Measurements from ENCODE around the gene NIPAL4. TPM values are rescaled to one million over a fixed set of nuclear protein-coding genes. Genes with fewer than 3 reads are reported as not detected.
"Not testable (repeated sequence)": the region's sequence is repeated elsewhere in the genome, so short reads cannot be mapped to it uniquely, and the experiment has no call there.

Gene NIPAL4
- total RNA-seq, 2 experiments from 2014 or later = 10.1 TPM

DNA sequence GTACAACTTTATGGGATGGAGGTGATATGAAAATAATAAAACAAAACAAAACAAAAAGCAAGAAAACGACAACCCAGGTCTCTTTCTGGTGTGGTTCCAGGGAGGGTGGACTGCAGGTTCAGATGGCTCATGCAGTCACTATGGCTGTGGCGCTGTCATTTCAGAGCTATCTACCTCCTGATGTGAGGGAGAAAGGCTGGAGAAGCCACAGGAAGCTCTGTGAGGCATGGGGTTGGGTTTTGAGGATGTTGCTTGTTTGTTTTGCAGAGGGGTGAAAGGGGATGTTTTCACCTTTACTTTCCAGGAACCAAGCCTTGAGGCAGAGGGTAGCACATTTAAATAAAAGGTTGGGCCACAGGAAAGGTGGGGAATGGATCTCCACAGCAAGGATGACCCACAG, 18.7 kb downstream of the NIPAL4 start:
- intact Hi-C loops (cut with micrococcal nuclease) = no loop called here
- peaks cover 2% of the 10 kb centered on the region for H3K9me3 Mint-ChIP-seq
- H3K27ac Mint-ChIP-seq = no peak overlapping the region
- DNase-seq = no peak
- H3K27me3 Mint-ChIP-seq (ENCODE audit: low read depth) = no peaks in the 10 kb centered on the region
- H3K36me3 Mint-ChIP-seq (ENCODE audit: low read depth) = peaks cover 6% of the 10 kb centered on the region
- CTCF ChIA-PET = interaction anchor here (1.0 to 2.1 kb wide), 3 partner anchors 11 to 151 kb away, joined by 3 to 11 read pairs (median 8); no protein-coding TSS in a partner anchor
- no peaks in the 10 kb centered on the region for H3K4me1 Mint-ChIP-seq (ENCODE audit: low read depth)
- H3K4me3 Mint-ChIP-seq = no peak overlapping the region

- H3K4me1 Mint-ChIP-seq (ENCODE audit: low read depth) = no peaks in the 10 kb centered on the region
- DNase-seq = no peak
- peaks cover 2% of the 10 kb centered on the region for H3K9me3 Mint-ChIP-seq
- no peak overlapping the region for H3K27ac Mint-ChIP-seq
- H3K27me3 Mint-ChIP-seq (ENCODE audit: low read depth) = no peaks in the 10 kb centered on the region
- CTCF ChIA-PET = interaction anchor here (1.0 to 2.6 kb wide), 4 partner anchors 8 to 151 kb away, joined by 3 to 13 read pairs (median 10); no protein-coding TSS in a partner anchor
- peaks cover 6% of the 10 kb centered on the region for H3K36me3 Mint-ChIP-seq (ENCODE audit: low read depth)
- H3K4me3 Mint-ChIP-seq = no peak overlapping the region
- intact Hi-C loops (cut with micrococcal nuclease) = no loop called here
Observed at GRCh38 chr5:157479166-157479565, 19.2 kb downstream of the NIPAL4 start.

GRCh38 chr5:157479612-157480510, 19.8 kb downstream of the NIPAL4 start:
- intact Hi-C loops (cut with micrococcal nuclease) = no loop called here
- Mint-ChIP-seq H3K4me3 (no peak overlapping the region), H3K36me3 (ENCODE audit: low read depth) (peaks cover 6% of the 10 kb centered on the region), H3K4me1 (ENCODE audit: low read depth) (no peaks in the 10 kb centered on the region), H3K9me3 (peaks cover 2% of the 10 kb centered on the region), H3K27me3 (ENCODE audit: low read depth) (no peaks in the 10 kb centered on the region), H3K27ac (no peak overlapping the region)
- DNase-seq = no peak
- CTCF ChIA-PET = interaction anchor here (0.9 to 2.6 kb wide), 7 partner anchors 8 to 239 kb away, joined by 3 to 13 read pairs (median 3); no protein-coding TSS in a partner anchor

- CTCF ChIA-PET = interaction anchor here (1.1 to 2.6 kb wide), 4 partner anchors 10 to 139 kb away, joined by 3 to 13 read pairs (median 4); no protein-coding TSS in a partner anchor
- intact Hi-C loops (cut with micrococcal nuclease) = no loop called here
- Mint-ChIP-seq H3K36me3 (ENCODE audit: low read depth) (peaks cover 6% of the 10 kb centered on the region), H3K27me3 (ENCODE audit: low read depth) (peaks cover 3% of the 10 kb centered on the region), H3K9me3 (peaks cover 2% of the 10 kb centered on the region), H3K4me3 (no peak overlapping the region), H3K4me1 (ENCODE audit: low read depth) (no peaks in the 10 kb centered on the region), H3K27ac (no peak overlapping the region)
- DNase-seq = no peak
Observed at GRCh38 chr5:157481265-157481664, 21.3 kb downstream of the NIPAL4 start.

GRCh38 chr5:157481666-157482065, 21.7 kb downstream of the NIPAL4 start:
- Mint-ChIP-seq H3K9me3 (peaks cover 2% of the 10 kb centered on the region), H3K4me3 (no peak overlapping the region), H3K27me3 (ENCODE audit: low read depth) (peaks cover 3% of the 10 kb centered on the region), H3K4me1 (ENCODE audit: low read depth) (no peaks in the 10 kb centered on the region), H3K27ac (no peak overlapping the region), H3K36me3 (ENCODE audit: low read depth) (peaks cover 6% of the 10 kb centered on the region)
- intact Hi-C loops (cut with micrococcal nuclease) = no loop called here
- no peak for DNase-seq
- CTCF ChIA-PET = interaction anchor here (1.1 to 2.6 kb wide), 4 partner anchors 10 to 139 kb away, joined by 3 to 13 read pairs (median 4); no protein-coding TSS in a partner anchor

GRCh38 chr5:157482702-157483101, 22.7 kb downstream of the NIPAL4 start:
- H3K27me3 Mint-ChIP-seq (ENCODE audit: low read depth); H3K4me1 Mint-ChIP-seq (ENCODE audit: low read depth); intact Hi-C loops (cut with micrococcal nuclease); DNase-seq; H3K36me3 Mint-ChIP-seq (ENCODE audit: low read depth); H3K9me3 Mint-ChIP-seq; H3K27ac Mint-ChIP-seq; H3K4me3 Mint-ChIP-seq; CTCF ChIA-PET: not testable (repeated sequence)

- Mint-ChIP-seq H3K4me1 (ENCODE audit: low read depth) (peaks cover 3% of the 10 kb centered on the region), H3K4me3 (no peak overlapping the region), H3K9me3 (peaks cover 2% of the 10 kb centered on the region), H3K27me3 (ENCODE audit: low read depth) (peaks cover 3% of the 10 kb centered on the region), H3K27ac (no peak overlapping the region), H3K36me3 (ENCODE audit: low read depth) (peaks cover 15% of the 10 kb centered on the region)
- CTCF ChIA-PET = interaction anchor here (1.0 to 2.0 kb wide), 3 partner anchors 9 to 13 kb away, joined by 3 to 9 read pairs (median 4); no protein-coding TSS in a partner anchor
- intact Hi-C loops (cut with micrococcal nuclease) = no loop called here
- no peak for DNase-seq
Observed at GRCh38 chr5:157484768-157485167, 24.8 kb downstream of the NIPAL4 start.

DNA sequence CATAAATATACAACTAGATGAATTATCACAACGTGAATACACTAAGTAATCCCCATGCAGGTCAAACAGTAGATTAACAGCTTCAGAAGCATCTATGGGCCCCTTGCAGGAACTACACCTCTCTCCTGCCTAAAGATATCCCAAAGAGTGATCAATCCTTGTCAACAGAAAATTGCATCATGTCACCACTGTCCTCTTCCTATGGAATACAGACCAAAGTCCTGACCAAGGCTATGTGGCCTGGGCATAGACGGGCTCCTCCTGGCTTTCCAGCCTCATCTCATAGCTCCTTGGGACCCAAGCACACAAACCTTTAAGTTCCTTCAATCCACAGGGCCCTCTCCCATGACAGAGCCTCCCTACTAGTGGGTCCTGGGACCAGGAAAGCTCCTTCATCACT, 25.3 kb downstream of the NIPAL4 start:
- H3K4me1 Mint-ChIP-seq (ENCODE audit: low read depth) = peaks cover 3% of the 10 kb centered on the region
- intact Hi-C loops (cut with micrococcal nuclease) = no loop called here
- H3K27ac Mint-ChIP-seq = no peak overlapping the region

DNA sequence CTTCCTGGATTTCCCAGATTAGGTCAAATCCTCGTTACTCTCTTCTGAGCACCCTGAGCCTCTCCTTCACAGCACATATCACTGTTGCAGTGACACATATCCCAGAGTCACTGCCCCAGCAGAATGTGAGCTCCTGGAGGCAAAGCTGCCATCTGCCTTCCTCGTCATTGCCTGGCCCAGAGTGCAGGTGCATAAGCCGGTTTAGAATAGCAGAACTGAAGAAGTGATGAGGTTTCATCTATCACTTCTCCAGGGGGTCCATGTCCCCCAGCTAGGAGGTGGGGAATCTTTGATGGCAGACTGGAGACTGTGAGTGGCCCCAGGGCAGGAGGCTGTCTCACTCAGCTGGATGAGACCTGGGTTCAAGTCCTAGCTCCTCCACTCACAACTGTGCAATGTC, 25.8 kb downstream of the NIPAL4 start:
- Mint-ChIP-seq H3K27me3 (ENCODE audit: low read depth) (peaks cover 3% of the 10 kb centered on the region), H3K36me3 (ENCODE audit: low read depth) (peaks cover 13% of the 10 kb centered on the region), H3K9me3 (peaks cover 2% of the 10 kb centered on the region), H3K4me1 (ENCODE audit: low read depth) (peaks cover 3% of the 10 kb centered on the region), H3K4me3 (no peak overlapping the region), H3K27ac (no peak overlapping the region)
- CTCF ChIA-PET = interaction anchor here (0.6 to 2.0 kb wide), 6 partner anchors 9 to 258 kb away, joined by 3 to 9 read pairs (median 4); partner anchors contain the start of gene LSM11
- intact Hi-C loops (cut with micrococcal nuclease) = no loop called here
- no peak for DNase-seq

More for the DNA sequence above, 25.3 kb downstream of the NIPAL4 start:
- Mint-ChIP-seq H3K27me3 (ENCODE audit: low read depth) (peaks cover 3% of the 10 kb centered on the region), H3K36me3 (ENCODE audit: low read depth) (peaks cover 13% of the 10 kb centered on the region), H3K9me3 (peaks cover 2% of the 10 kb centered on the region), H3K4me3 (no peak overlapping the region)
- DNase-seq = no peak
- CTCF ChIA-PET = interaction anchor here (0.7 to 2.0 kb wide), 4 partner anchors 9 to 258 kb away, joined by 3 to 9 read pairs (median 4); partner anchors contain the start of gene LSM11

DNA sequence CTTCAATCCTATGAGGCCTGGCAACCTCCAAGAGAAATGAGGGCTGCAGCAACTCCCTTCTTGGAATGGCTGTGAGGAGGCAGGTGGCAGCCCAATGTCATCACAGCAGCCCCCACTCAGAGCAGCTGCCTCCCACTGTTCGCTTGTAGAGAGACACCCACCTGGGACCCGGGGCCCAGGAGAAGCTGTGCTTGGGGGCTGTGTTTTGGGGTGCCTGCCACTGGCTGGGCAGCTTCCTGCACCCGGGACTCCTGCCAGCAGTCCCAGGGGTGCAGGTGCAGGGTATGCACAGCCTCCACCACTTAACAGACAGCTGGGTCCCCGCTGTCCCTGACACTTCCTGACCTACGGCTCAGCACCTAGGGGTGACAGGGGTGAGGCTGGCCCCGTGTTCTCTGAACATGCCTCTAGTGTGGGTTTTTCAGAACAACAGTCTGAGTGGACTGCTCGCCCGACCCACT, 26.2 kb downstream of the NIPAL4 start:
- intact Hi-C loops (cut with micrococcal nuclease) = no loop called here
- peaks cover 13% of the 10 kb centered on the region for H3K36me3 Mint-ChIP-seq (ENCODE audit: low read depth)
- no peak for DNase-seq
- CTCF ChIA-PET = interaction anchor here (0.6 to 2.0 kb wide), 5 partner anchors 9 to 257 kb away, joined by 3 to 9 read pairs (median 5); partner anchors contain the start of gene LSM11
- H3K4me1 Mint-ChIP-seq (ENCODE audit: low read depth) = peaks cover 3% of the 10 kb centered on the region
- peaks cover 2% of the 10 kb centered on the region for H3K9me3 Mint-ChIP-seq
- H3K27ac Mint-ChIP-seq = no peak overlapping the region
- no peak overlapping the region for H3K4me3 Mint-ChIP-seq
- peaks cover 3% of the 10 kb centered on the region for H3K27me3 Mint-ChIP-seq (ENCODE audit: low read depth)

- Mint-ChIP-seq H3K4me1 (ENCODE audit: low read depth) (peaks cover 3% of the 10 kb centered on the region), H3K9me3 (peaks cover 2% of the 10 kb centered on the region), H3K36me3 (ENCODE audit: low read depth) (peaks cover 13% of the 10 kb centered on the region), H3K4me3 (no peak overlapping the region), H3K27me3 (ENCODE audit: low read depth) (peaks cover 3% of the 10 kb centered on the region), H3K27ac (no peak overlapping the region)
- intact Hi-C loops (cut with micrococcal nuclease) = no loop called here
- DNase-seq = no peak
- CTCF ChIA-PET = interaction anchor here (1.1 kb wide), 1 partner anchor 10 kb away, joined by 5 read pairs; no protein-coding TSS in a partner anchor
Observed at GRCh38 chr5:157486861-157487260, 26.8 kb downstream of the NIPAL4 start.

- Mint-ChIP-seq H3K27ac (no peak overlapping the region), H3K36me3 (ENCODE audit: low read depth) (peaks cover 13% of the 10 kb centered on the region), H3K4me3 (no peak overlapping the region), H3K27me3 (ENCODE audit: low read depth) (peaks cover 3% of the 10 kb centered on the region), H3K4me1 (ENCODE audit: low read depth) (peaks cover 3% of the 10 kb centered on the region), H3K9me3 (peaks cover 2% of the 10 kb centered on the region)
- no peak for DNase-seq
- intact Hi-C loops (cut with micrococcal nuclease) = no loop called here
- CTCF ChIA-PET = no interaction called here
Observed at GRCh38 chr5:157487358-157487757, 27.3 kb downstream of the NIPAL4 start.

Measured in activated naive CD4-positive, alpha-beta T cell treated with anti-CD3 and anti-CD28 coated beads for 36 hours (primary cell).